Measurements from ENCODE around the gene SIGLEC11. TPM values are rescaled to one million over a fixed set of nuclear protein-coding genes. Genes with fewer than 3 reads are reported as not detected.

SIGLEC11 gene
- total RNA-seq, 1 donor from 2014 or later: 7.7 TPM

DNA sequence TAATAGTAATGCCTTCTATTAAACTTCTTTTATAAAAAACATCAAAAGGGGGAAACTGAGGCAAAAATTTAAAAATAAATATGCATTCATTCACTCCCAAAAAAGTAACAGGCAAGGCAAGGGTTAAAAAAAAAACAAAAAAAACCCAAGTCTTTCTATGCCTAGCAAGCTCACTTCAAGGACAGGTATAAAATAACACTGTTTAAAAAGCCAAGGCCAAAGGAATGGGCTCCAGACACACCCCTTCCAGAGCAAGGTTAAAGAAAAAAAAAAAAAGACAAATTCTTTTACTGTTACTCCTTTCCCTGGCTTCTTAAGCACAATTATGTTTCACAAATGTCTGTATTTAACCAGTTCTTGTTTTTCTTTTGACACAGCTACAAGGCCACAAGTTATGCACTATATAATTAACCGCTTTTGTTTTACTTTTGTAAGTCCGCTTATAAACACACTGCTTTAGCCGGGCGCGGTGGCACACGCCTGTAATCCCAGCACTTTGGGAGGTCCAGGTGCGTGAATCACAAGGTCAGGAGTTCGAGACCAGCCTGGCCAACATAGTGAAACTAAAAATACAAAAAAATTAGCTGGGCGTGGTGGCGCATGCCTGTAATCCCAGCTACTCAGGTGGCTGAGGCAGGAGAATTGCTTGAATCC lies 3.6 kb downstream of the SIGLEC11 start:
- H3K9me3 ChIP-seq: no peaks in the 10 kb centered on the region
- H3K27me3 ChIP-seq (ENCODE audit: low read depth): no peaks in the 10 kb centered on the region
- no peak for ATAC-seq
- no peak overlapping the region for H3K4me3 ChIP-seq
- H3K4me1 ChIP-seq: peaks cover 40% of the 10 kb centered on the region
- intact Hi-C loops (cut with DNase I): no loop called here
- DNase-seq: peak; percentile 26
- no peak overlapping the region for H3K27ac ChIP-seq
- TF ChIP-seq, protein P1, sequence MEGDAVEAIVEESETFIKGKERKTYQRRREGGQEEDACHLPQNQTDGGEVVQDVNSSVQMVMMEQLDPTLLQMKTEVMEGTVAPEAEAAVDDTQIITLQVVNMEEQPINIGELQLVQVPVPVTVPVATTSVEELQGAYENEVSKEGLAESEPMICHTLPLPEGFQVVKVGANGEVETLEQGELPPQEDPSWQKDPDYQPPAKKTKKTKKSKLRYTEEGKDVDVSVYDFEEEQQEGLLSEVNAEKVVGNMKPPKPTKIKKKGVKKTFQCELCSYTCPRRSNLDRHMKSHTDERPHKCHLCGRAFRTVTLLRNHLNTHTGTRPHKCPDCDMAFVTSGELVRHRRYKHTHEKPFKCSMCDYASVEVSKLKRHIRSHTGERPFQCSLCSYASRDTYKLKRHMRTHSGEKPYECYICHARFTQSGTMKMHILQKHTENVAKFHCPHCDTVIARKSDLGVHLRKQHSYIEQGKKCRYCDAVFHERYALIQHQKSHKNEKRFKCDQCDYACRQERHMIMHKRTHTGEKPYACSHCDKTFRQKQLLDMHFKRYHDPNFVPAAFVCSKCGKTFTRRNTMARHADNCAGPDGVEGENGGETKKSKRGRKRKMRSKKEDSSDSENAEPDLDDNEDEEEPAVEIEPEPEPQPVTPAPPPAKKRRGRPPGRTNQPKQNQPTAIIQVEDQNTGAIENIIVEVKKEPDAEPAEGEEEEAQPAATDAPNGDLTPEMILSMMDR (IDR thresholded peaks at IDR 0.05): no peak
- H3K36me3 ChIP-seq: no peaks in the 10 kb centered on the region

DNA sequence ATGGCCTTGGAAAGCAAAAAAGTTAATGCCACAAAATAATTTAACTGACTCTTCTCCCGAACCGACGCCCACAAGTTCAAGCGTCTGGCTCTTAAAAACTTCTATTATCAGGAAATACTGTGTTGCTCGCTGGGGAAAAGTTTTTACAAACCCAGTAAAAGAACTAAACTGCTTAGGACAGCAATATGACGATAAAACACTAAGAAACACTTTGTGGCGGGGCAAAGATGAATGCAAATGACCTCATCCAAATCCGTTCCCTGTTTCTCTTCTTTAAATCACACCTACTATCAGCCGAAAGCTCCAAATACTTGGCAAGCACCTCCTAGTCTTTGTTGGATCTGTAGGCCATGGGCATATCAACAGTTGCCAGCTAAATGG lies 4.9 kb downstream of the SIGLEC11 start:
- DNase-seq: no peak
- intact Hi-C loops (cut with DNase I): no loop called here
- peaks cover 35% of the 10 kb centered on the region for H3K4me1 ChIP-seq
- H3K27ac ChIP-seq: no peak overlapping the region
- H3K36me3 ChIP-seq: no peaks in the 10 kb centered on the region
- H3K4me3 ChIP-seq: no peak overlapping the region
- TF ChIP-seq, protein P1 (IDR thresholded peaks at IDR 0.05): no peak
- no peak for ATAC-seq
- H3K9me3 ChIP-seq: no peaks in the 10 kb centered on the region
- H3K27me3 ChIP-seq (ENCODE audit: low read depth): no peaks in the 10 kb centered on the region

DNA sequence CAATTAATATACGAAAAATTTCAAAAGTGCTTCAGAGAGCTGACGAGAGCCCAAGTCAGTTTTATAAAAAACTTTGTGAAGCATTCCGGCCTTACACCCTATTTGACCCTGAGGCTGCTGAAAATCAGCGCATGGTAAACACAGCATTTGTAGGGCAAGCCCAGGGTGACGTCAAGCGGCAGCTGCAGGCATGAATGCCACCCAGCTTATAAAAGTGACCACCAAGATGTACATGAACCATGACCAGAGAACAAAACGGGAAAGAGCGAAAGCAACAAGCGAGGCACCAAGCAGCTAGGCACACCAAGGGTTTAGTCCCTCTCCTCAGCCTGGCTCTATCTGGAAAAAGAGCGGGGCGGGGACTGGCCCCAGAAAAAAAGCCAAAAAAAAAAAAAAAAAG lies 6.0 kb downstream of the SIGLEC11 start:
- H3K27me3 ChIP-seq (ENCODE audit: low read depth): no peaks in the 10 kb centered on the region
- ATAC-seq: no peak
- TF ChIP-seq, protein P1 (IDR thresholded peaks at IDR 0.05): no peak
- peaks cover 35% of the 10 kb centered on the region for H3K4me1 ChIP-seq
- peak overlapping the region; percentile 1 for H3K4me3 ChIP-seq
- DNase-seq: peak; percentile 40
- intact Hi-C loops (cut with DNase I): no loop called here
- H3K9me3 ChIP-seq: no peaks in the 10 kb centered on the region
- H3K27ac ChIP-seq: no peak overlapping the region
- H3K36me3 ChIP-seq: no peaks in the 10 kb centered on the region

- Histone ChIP-seq H3K9me3 (no peaks in the 10 kb centered on the region), H3K4me3 (peak overlapping the region; percentile 9), H3K27ac (peak overlapping the region; percentile 42), H3K4me1 (peaks cover 35% of the 10 kb centered on the region), H3K27me3 (ENCODE audit: low read depth) (no peaks in the 10 kb centered on the region), H3K36me3 (no peaks in the 10 kb centered on the region)
- TF ChIP-seq, protein P1 (IDR thresholded peaks at IDR 0.05): no peak
- DNase-seq: peak; percentile 45
- intact Hi-C loops (cut with DNase I): no loop called here
- ATAC-seq: peak; percentile 56 to 58
Measured at GRCh38 chr19:49954092-49954829, 6.7 kb downstream of the SIGLEC11 start.

GRCh38 chr19:49953416-49953815 lies 7.6 kb downstream of the SIGLEC11 start:
- ATAC-seq (peak; percentile 49 to 72), DNase-seq (peak; percentile 34)
- Histone ChIP-seq H3K4me3 (no peak overlapping the region), H3K27me3 (ENCODE audit: low read depth) (no peaks in the 10 kb centered on the region), H3K36me3 (no peaks in the 10 kb centered on the region), H3K4me1 (peaks cover 35% of the 10 kb centered on the region), H3K9me3 (no peaks in the 10 kb centered on the region), H3K27ac (no peak overlapping the region)
- TF ChIP-seq, protein P1 (IDR thresholded peaks at IDR 0.05): no peak
- intact Hi-C loops (cut with DNase I): no loop called here

All from lower lobe of right lung (tissue), 2 donors.